ENCODE results near the gene RAB11FIP4. TPM values are rescaled to one million over a fixed set of nuclear protein-coding genes. Genes with fewer than 3 reads are reported as not detected.

The RAB11FIP4 gene
- total and polyA plus RNA-seq, 2 donors from 2014 or later, result 10.0 to 32.5 TPM

- TF ChIP-seq CTCF (IDR thresholded peaks at IDR 0.05; ENCODE audit: borderline replicate concordance, extremely low read depth, insufficient read depth), result no peak
- intact Hi-C loops (cut with DNase I), result no loop called here
- no peak for DNase-seq
- H3K27me3 ChIP-seq (ENCODE audit: control insufficient read depth, insufficient read depth, low read length), result peaks cover 11% of the 10 kb centered on the region
- no peak overlapping the region for H3K4me3 ChIP-seq (ENCODE audit: low read length in 3 of 3)
- H3K4me1 ChIP-seq (ENCODE audit: control insufficient read depth in 2 of 3, insufficient read depth in 2 of 3, low read depth in 1 of 3, low read length in 3 of 3), result peaks cover 0 to 2% (median 0%) of the 10 kb centered on the region in 3 donors
- H3K27ac ChIP-seq (ENCODE audit: low read depth in 2 of 2, low read length in 2 of 2), result no peak overlapping the region
- H3K9me3 ChIP-seq (ENCODE audit: control insufficient read depth in 2 of 3, insufficient read depth in 1 of 3, low read length in 3 of 3), result no peaks in the 10 kb centered on the region
- no peaks in the 10 kb centered on the region for H3K36me3 ChIP-seq (ENCODE audit: control insufficient read depth in 2 of 3, insufficient read depth in 3 of 3, low read length in 3 of 3)
- no peak overlapping the region for H3K9ac ChIP-seq (ENCODE audit: low read length in 3 of 3)
- no peak for FAIRE-seq
These were observed 3.1 kb upstream of the RAB11FIP4 start for GRCh38 chr17:31388351-31388750.

- intact Hi-C loops (cut with DNase I), result no loop called here
- Histone ChIP-seq H3K9me3 (ENCODE audit: control insufficient read depth in 2 of 3, insufficient read depth in 1 of 3, low read length in 3 of 3) (no peaks in the 10 kb centered on the region), H3K4me1 (ENCODE audit: control insufficient read depth in 2 of 3, insufficient read depth in 2 of 3, low read depth in 1 of 3, low read length in 3 of 3) (peaks cover 0 to 2% (median 0%) of the 10 kb centered on the region in 3 donors), H3K4me3 (ENCODE audit: low read length in 3 of 3) (no peak overlapping the region), H3K27me3 (ENCODE audit: control insufficient read depth, insufficient read depth, low read length) (peaks cover 11% of the 10 kb centered on the region), H3K9ac (ENCODE audit: low read length in 3 of 3) (no peak overlapping the region), H3K36me3 (ENCODE audit: control insufficient read depth in 2 of 3, insufficient read depth in 3 of 3, low read length in 3 of 3) (no peaks in the 10 kb centered on the region), H3K27ac (ENCODE audit: low read depth in 2 of 2, low read length in 2 of 2) (no peak overlapping the region)
- peak; percentile 32 for TF ChIP-seq CTCF (IDR thresholded peaks at IDR 0.05; ENCODE audit: borderline replicate concordance, extremely low read depth, insufficient read depth)
- FAIRE-seq, result no peak
- DNase-seq, result peak in 2 of 5 donors; percentile 12 to 40
These were observed 2.5 kb upstream of the RAB11FIP4 start for GRCh38 chr17:31388770-31389656.

GRCh38 chr17:31389657-31390381 is 1.7 kb upstream of the RAB11FIP4 start:
- Histone ChIP-seq H3K4me3 (ENCODE audit: low read length in 3 of 3) (no peak overlapping the region), H3K27me3 (ENCODE audit: control insufficient read depth, insufficient read depth, low read length) (peaks cover 11% of the 10 kb centered on the region)

More at GRCh38 chr17:31389657-31390381, 1.7 kb upstream of the RAB11FIP4 start:
- no peaks in the 10 kb centered on the region for H3K36me3 ChIP-seq (ENCODE audit: control insufficient read depth in 2 of 3, insufficient read depth in 3 of 3, low read length in 3 of 3)
- intact Hi-C loops (cut with DNase I), result no loop called here
- no peak for TF ChIP-seq CTCF (IDR thresholded peaks at IDR 0.05; ENCODE audit: borderline replicate concordance, extremely low read depth, insufficient read depth)
- H3K4me1 ChIP-seq (ENCODE audit: control insufficient read depth in 2 of 3, insufficient read depth in 2 of 3, low read depth in 1 of 3, low read length in 3 of 3), result peaks cover 0 to 2% (median 0%) of the 10 kb centered on the region in 3 donors
- H3K9ac ChIP-seq (ENCODE audit: low read length in 3 of 3), result peak overlapping the region in 1 of 3 donors; percentile 22
- H3K27ac ChIP-seq (ENCODE audit: low read depth in 2 of 2, low read length in 2 of 2), result no peak overlapping the region
- H3K9me3 ChIP-seq (ENCODE audit: control insufficient read depth in 2 of 3, insufficient read depth in 1 of 3, low read length in 3 of 3), result no peaks in the 10 kb centered on the region
- FAIRE-seq, result no peak
- DNase-seq, result no peak

All from kidney (tissue), 14 donors.